NCI-H2029 treated with DMSO at 0.1 percent for 48 hours (cell line): ENCODE data around the gene TMEM106C.

Experiments used
- DNase-seq: peaks from one replicate; lab custom pipeline; 2025; lab: John Stamatoyannopoulos, UW

TMEM106C gene

GRCh38 chr12:48016373-48017020, 53.1 kb downstream of the TMEM106C start:
- DNase-seq: no peak

DNA sequence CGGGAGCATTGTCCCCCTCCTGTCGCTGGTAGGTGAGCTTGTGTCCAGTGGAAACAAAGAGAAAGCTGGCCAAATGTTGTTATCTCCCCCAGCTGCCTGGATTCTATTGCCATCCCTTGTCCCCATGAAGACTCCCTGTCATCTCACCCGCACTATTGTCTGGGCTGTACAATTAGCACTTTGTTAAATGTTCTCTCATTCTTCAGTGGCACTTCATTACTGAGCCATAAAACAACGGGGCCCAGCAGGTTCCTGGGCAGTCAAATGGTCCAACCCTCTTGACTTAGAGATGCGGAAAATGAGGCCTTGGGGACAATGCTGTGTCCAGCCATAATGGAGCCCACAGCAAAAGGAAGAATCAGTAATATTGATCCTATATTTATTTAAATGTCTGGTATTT, 54.1 kb downstream of the TMEM106C start:
- no peak for DNase-seq

GRCh38 chr12:48017921-48018617, 54.7 kb downstream of the TMEM106C start:
- DNase-seq: no peak
